Fibroblast of pulmonary artery (primary cell): ENCODE data around the gene PTPRD.

Experiments
- DNase-seq: peaks from one replicate; pipeline ENCODE4 v3.0.0-alpha.2; 2010; ENCODE audit warnings: low read depth
- H3K4me3 ChIP-seq: replicated peaks from 2 replicates; pipeline ENCODE4 v1.5.1; 2011; ENCODE audit warnings: low read depth, mild to moderate bottlenecking, control low read depth, low read length, moderate library complexity
- CTCF ChIP-seq: IDR thresholded peaks from 2 replicates; pipeline ENCODE4 v1.5.1; 2011; ENCODE audit warnings: mild to moderate bottlenecking, control low read depth, low read length, inconsistent platforms; ENCODE audit errors: missing control alignments

PTPRD gene

GRCh38 chr9:8917956-8918739 lies 1694.7 kb downstream of the PTPRD start:
- no peak overlapping the region for H3K4me3 ChIP-seq
- DNase-seq: no peak
- TF ChIP-seq CTCF: no peak

- DNase-seq: no peak
- H3K4me3 ChIP-seq: no peak overlapping the region
- TF ChIP-seq CTCF: no peak
Measured at GRCh38 chr9:8916771-8917170, 1696.0 kb downstream of the PTPRD start.

GRCh38 chr9:8907868-8908267 lies 1704.9 kb downstream of the PTPRD start:
- no peak overlapping the region for H3K4me3 ChIP-seq
- peak; percentile 17 for DNase-seq
- no peak for TF ChIP-seq CTCF

- H3K4me3 ChIP-seq: no peak overlapping the region
- DNase-seq: peak; percentile 8
- TF ChIP-seq CTCF: no peak
Measured at GRCh38 chr9:8905731-8906130, 1707.1 kb downstream of the PTPRD start.

GRCh38 chr9:8904771-8905515 lies 1707.9 kb downstream of the PTPRD start:
- no peak for DNase-seq
- TF ChIP-seq CTCF: no peak
- no peak overlapping the region for H3K4me3 ChIP-seq

GRCh38 chr9:8903077-8903476 lies 1709.7 kb downstream of the PTPRD start:
- no peak overlapping the region for H3K4me3 ChIP-seq
- TF ChIP-seq CTCF: no peak

More at GRCh38 chr9:8903077-8903476, 1709.7 kb downstream of the PTPRD start:
- no peak for DNase-seq
